ENCODE measurements around the gene RNASEH1. TPM values are rescaled to one million over a fixed set of nuclear protein-coding genes. Genes with fewer than 3 reads are reported as not detected.

Gene RNASEH1
- total and polyA plus RNA-seq, 7 experiments from 2014 or later, result 17.6 to 37.6 (median 23.9) TPM

DNA sequence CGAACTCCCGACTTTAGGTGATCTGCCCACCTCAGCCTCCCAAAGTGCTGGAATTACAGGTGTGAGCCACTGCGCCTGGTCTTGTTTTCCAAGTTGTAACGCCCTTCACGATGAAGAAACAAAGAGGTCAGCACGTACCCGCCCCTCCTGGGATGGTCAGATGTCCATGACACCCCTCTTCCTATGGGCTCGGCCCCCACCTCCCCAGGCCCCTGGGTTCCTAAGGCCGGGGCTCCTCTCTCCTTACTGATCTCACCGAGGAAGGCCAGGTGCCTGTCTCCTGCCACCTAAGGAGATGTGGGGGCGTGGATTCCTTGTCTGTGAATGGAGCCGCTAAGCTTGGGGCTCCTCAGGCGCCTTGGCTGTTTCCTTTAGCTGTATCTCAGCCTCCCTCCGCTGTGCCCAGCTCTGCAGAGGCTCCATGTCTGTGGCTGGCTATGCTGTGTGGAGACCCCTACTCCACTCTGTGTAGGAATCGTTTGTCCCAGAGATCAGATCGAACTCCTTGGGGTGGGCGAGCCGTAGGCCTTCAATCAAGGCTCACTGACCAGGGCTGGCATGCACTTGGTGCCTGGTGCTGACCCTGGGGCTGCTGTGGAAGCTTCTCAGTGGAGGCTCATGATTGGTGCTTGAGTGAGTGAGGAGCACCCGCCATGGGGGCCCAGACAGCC, 45.5 kb upstream of the RNASEH1 start:
- Mint-ChIP-seq H3K36me3 (no peaks in the 10 kb centered on the region), H3K4me1 (peaks cover 0 to 21% (median 2%) of the 10 kb centered on the region in 7 donors), H3K9me3 (no peaks in the 10 kb centered on the region), H3K27ac (no peak overlapping the region), H3K4me3 (no peak overlapping the region), H3K27me3 (no peaks in the 10 kb centered on the region)
- intact Hi-C loops (cut with micrococcal nuclease), result no loop called here
- no peaks in the 10 kb centered on the region for H3K27me3 ChIP-seq (ENCODE audit: control insufficient read depth in 2 of 2, insufficient read depth in 2 of 2, low read length in 2 of 2)
- DNase-seq (no peak), ATAC-seq (no peak)
- H3K36me3 ChIP-seq (ENCODE audit: control insufficient read depth in 2 of 3, insufficient read depth in 3 of 3, low read length in 3 of 3), result no peaks in the 10 kb centered on the region
- H3K9me3 ChIP-seq (ENCODE audit: control insufficient read depth in 2 of 3, low read length in 3 of 3), result no peaks in the 10 kb centered on the region
- H3K4me1 ChIP-seq (ENCODE audit: control insufficient read depth in 2 of 2, insufficient read depth in 2 of 2, low read length in 2 of 2), result peaks cover 0 to 2% of the 10 kb centered on the region in 2 donors
- H3K27ac ChIP-seq (ENCODE audit: low read depth, low read length), result no peak overlapping the region
- ChIA-PET CTCF (no interaction called here), POLR2A (no interaction called here)
- H3K4me3 ChIP-seq (ENCODE audit: low read length), result no peak overlapping the region

GRCh38 chr2:3602553-3603339, 44.6 kb upstream of the RNASEH1 start:
- H3K36me3 ChIP-seq (ENCODE audit: control insufficient read depth in 2 of 3, insufficient read depth in 3 of 3, low read length in 3 of 3), result no peaks in the 10 kb centered on the region
- intact Hi-C loops (cut with micrococcal nuclease), result no loop called here
- H3K9me3 ChIP-seq (ENCODE audit: control insufficient read depth in 2 of 3, low read length in 3 of 3), result no peaks in the 10 kb centered on the region
- ChIA-PET POLR2A (no interaction called here), CTCF (no interaction called here)
- H3K27ac ChIP-seq (ENCODE audit: low read depth, low read length), result no peak overlapping the region
- peak overlapping the region in 2 of 9 donors; percentile 4 to 29 for H3K27ac Mint-ChIP-seq
- H3K9me3 Mint-ChIP-seq, result no peaks in the 10 kb centered on the region
- H3K4me3 Mint-ChIP-seq, result no peak overlapping the region
- DNase-seq, result no peak
- peaks cover 0 to 14% (median 2%) of the 10 kb centered on the region in 7 donors for H3K4me1 Mint-ChIP-seq
- H3K27me3 Mint-ChIP-seq, result peaks cover 0 to 2% (median 0%) of the 10 kb centered on the region in 5 donors
- H3K36me3 Mint-ChIP-seq, result no peaks in the 10 kb centered on the region
- ATAC-seq, result no peak
- H3K4me3 ChIP-seq (ENCODE audit: low read length), result no peak overlapping the region
- H3K27me3 ChIP-seq (ENCODE audit: control insufficient read depth in 2 of 2, insufficient read depth in 2 of 2, low read length in 2 of 2), result no peaks in the 10 kb centered on the region
- H3K4me1 ChIP-seq (ENCODE audit: control insufficient read depth in 2 of 2, insufficient read depth in 2 of 2, low read length in 2 of 2), result no peaks in the 10 kb centered on the region

DNA sequence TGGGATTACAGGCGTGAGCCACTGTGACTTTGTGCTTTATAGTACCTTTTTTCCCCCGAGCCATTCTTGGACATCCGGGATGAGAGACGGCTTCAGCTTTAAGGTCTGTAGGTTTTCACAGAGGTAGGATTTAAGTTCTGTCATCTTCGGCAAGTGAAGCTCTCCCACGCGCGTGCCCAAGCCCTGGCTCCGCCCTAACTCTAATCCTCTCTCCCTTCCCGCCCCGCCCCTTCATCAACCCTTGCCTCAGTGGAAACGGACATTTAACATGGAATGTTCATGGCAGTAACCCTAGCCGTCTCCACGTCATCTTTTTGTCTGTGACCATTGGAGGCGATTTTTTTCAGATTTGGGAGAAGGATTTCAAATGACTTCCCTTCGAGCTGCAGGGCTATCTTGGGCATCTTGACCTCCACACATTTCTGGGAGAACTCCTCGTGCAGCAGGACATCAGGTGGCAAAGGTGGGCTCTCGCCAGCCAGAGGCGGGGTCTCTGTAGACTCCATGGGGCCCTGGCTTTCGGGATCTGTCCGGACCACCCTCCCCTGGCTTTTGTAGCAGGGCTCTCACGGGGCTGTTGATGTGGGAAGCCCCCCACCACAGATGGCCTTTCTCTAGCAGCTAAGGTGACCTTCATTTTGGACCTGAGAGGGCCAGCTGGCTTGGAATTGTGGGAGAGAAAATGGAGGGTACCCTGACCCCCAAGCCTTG, 43.6 kb upstream of the RNASEH1 start:
- Histone ChIP-seq H3K9me3 (ENCODE audit: control insufficient read depth in 2 of 3, low read length in 3 of 3) (no peaks in the 10 kb centered on the region), H3K27ac (ENCODE audit: low read depth, low read length) (no peak overlapping the region), H3K4me3 (ENCODE audit: low read length) (no peak overlapping the region), H3K27me3 (ENCODE audit: control insufficient read depth in 2 of 2, insufficient read depth in 2 of 2, low read length in 2 of 2) (no peaks in the 10 kb centered on the region), H3K4me1 (ENCODE audit: control insufficient read depth in 2 of 2, insufficient read depth in 2 of 2, low read length in 2 of 2) (no peaks in the 10 kb centered on the region), H3K36me3 (ENCODE audit: control insufficient read depth in 2 of 3, insufficient read depth in 3 of 3, low read length in 3 of 3) (no peaks in the 10 kb centered on the region)
- POLR2A ChIA-PET, result no interaction called here
- ATAC-seq (no peak), DNase-seq (no peak)
- Mint-ChIP-seq H3K4me3 (no peak overlapping the region), H3K4me1 (peaks cover 0 to 22% (median 2%) of the 10 kb centered on the region in 7 donors), H3K36me3 (no peaks in the 10 kb centered on the region), H3K27ac (no peak overlapping the region), H3K27me3 (peaks cover 0 to 4% (median 0%) of the 10 kb centered on the region in 5 donors), H3K9me3 (no peaks in the 10 kb centered on the region)
- CTCF ChIA-PET, result interaction anchor here (0.9 kb wide), 1 partner anchor 51 kb away, joined by 4 read pairs; no protein-coding TSS in a partner anchor
- intact Hi-C loops (cut with micrococcal nuclease), result no loop called here

DNA sequence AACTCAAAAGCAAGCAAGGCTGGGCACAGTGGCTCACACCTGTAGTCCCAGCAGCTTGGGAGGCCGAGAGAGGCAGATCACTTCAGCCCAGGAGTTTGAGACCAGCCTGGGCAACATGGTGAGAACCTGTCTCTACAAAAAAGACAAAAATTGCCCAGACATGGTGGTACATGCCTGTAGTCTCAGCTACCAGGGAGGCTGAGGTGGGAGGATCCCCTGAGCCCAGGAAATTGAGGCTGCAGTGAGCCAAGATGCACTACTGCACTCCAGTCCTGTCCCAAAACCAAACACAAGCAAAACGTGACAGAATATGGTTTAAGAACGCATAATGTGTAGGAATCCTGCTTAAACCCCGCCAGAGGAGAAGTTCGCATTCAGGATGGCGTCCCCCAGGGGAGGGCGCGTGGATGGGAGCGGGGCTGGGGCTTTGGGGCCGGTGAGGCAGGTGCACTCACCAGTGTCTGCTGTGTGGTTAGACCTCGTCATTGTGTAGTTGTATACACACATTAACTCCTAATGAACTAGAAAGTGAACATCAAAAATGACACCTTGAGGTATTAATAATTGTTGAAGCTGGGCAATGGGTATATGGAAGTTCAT, 42.2 kb upstream of the RNASEH1 start:
- no peaks in the 10 kb centered on the region for H3K4me1 ChIP-seq (ENCODE audit: control insufficient read depth in 2 of 2, insufficient read depth in 2 of 2, low read length in 2 of 2)
- H3K27ac ChIP-seq (ENCODE audit: low read depth, low read length), result no peak overlapping the region
- Mint-ChIP-seq H3K4me1 (peaks cover 0 to 23% (median 2%) of the 10 kb centered on the region in 7 donors), H3K27ac (no peak overlapping the region), H3K4me3 (no peak overlapping the region), H3K9me3 (no peaks in the 10 kb centered on the region), H3K27me3 (peaks cover 0 to 5% (median 0%) of the 10 kb centered on the region in 5 donors), H3K36me3 (no peaks in the 10 kb centered on the region)
- DNase-seq (no peak), ATAC-seq (no peak)
- H3K4me3 ChIP-seq (ENCODE audit: low read length), result no peak overlapping the region
- no peaks in the 10 kb centered on the region for H3K9me3 ChIP-seq (ENCODE audit: control insufficient read depth in 2 of 3, low read length in 3 of 3)
- CTCF ChIA-PET, result no interaction called here
- H3K27me3 ChIP-seq (ENCODE audit: control insufficient read depth in 2 of 2, insufficient read depth in 2 of 2, low read length in 2 of 2), result no peaks in the 10 kb centered on the region
- intact Hi-C loops (cut with micrococcal nuclease), result no loop called here
- POLR2A ChIA-PET, result no interaction called here
- no peaks in the 10 kb centered on the region for H3K36me3 ChIP-seq (ENCODE audit: control insufficient read depth in 2 of 3, insufficient read depth in 3 of 3, low read length in 3 of 3)

- CTCF ChIA-PET, result no interaction called here
- Histone ChIP-seq H3K4me3 (ENCODE audit: low read length) (no peak overlapping the region), H3K4me1 (ENCODE audit: control insufficient read depth in 2 of 2, insufficient read depth in 2 of 2, low read length in 2 of 2) (no peaks in the 10 kb centered on the region), H3K9me3 (ENCODE audit: control insufficient read depth in 2 of 3, low read length in 3 of 3) (no peaks in the 10 kb centered on the region), H3K36me3 (ENCODE audit: control insufficient read depth in 2 of 3, insufficient read depth in 3 of 3, low read length in 3 of 3) (no peaks in the 10 kb centered on the region), H3K27ac (ENCODE audit: low read depth, low read length) (no peak overlapping the region), H3K27me3 (ENCODE audit: control insufficient read depth in 2 of 2, insufficient read depth in 2 of 2, low read length in 2 of 2) (no peaks in the 10 kb centered on the region)
- DNase-seq (no peak), ATAC-seq (no peak)
- Mint-ChIP-seq H3K27me3 (peaks cover 0 to 10% (median 0%) of the 10 kb centered on the region in 5 donors), H3K36me3 (no peaks in the 10 kb centered on the region), H3K27ac (no peak overlapping the region), H3K4me3 (no peak overlapping the region), H3K9me3 (no peaks in the 10 kb centered on the region), H3K4me1 (peaks cover 0 to 23% (median 1%) of the 10 kb centered on the region in 7 donors)
- POLR2A ChIA-PET, result no interaction called here
- intact Hi-C loops (cut with micrococcal nuclease), result no loop called here
These were observed 41.0 kb upstream of the RNASEH1 start for GRCh38 chr2:3598912-3599854.
